IMR-90 (cell line): ENCODE data around the gene AGAP1.

Experiments used
- BHLHE40 ChIP-seq: fragments of 150-350 bp; IDR thresholded peaks from 2 replicates; pipeline ENCODE4 v1.6.1; 2016; ENCODE audit warnings: mild to moderate bottlenecking, low read depth, low read length
- FOS ChIP-seq: fragments of 150-350 bp; IDR thresholded peaks from 2 replicates; pipeline ENCODE4 v1.6.1; 2016; ENCODE audit warnings: low read depth, low read length
- MXI1 ChIP-seq: IDR thresholded peaks from 2 replicates; pipeline ENCODE4 v1.6.1; 2012; ENCODE audit warnings: low read depth, mild to moderate bottlenecking, low read length, moderate library complexity, borderline replicate concordance
- POLR2A ChIP-seq: IDR thresholded peaks from 2 replicates; pipeline ENCODE4 v1.6.1; 2012; ENCODE audit warnings: mild to moderate bottlenecking, low read depth, low read length
- RAD21 ChIP-seq: IDR thresholded peaks from 2 replicates; pipeline ENCODE4 v1.6.1; 2012; ENCODE audit warnings: low read length, improper control_type of control experiment
- RCOR1 ChIP-seq: IDR thresholded peaks from 2 replicates; pipeline ENCODE4 v1.6.1; 2012; ENCODE audit warnings: mild to moderate bottlenecking, low read length, improper control_type of control experiment; ENCODE audit not compliant: insufficient replicate concordance
- SMC3 ChIP-seq: fragments of 150-350 bp; IDR thresholded peaks from 2 replicates; pipeline ENCODE4 v1.6.1; 2016; ENCODE audit warnings: low read depth, mild to moderate bottlenecking, antibody characterized with exemption, low read length, moderate library complexity
- TF ChIP-seq, protein P1 (sequence below): conservative IDR thresholded peaks from 2 replicates; pipeline ENCODE4 v1.5.1; 2012; ENCODE audit warnings: mild to moderate bottlenecking, low read depth, low read length, improper control_type of control experiment

DNA sequence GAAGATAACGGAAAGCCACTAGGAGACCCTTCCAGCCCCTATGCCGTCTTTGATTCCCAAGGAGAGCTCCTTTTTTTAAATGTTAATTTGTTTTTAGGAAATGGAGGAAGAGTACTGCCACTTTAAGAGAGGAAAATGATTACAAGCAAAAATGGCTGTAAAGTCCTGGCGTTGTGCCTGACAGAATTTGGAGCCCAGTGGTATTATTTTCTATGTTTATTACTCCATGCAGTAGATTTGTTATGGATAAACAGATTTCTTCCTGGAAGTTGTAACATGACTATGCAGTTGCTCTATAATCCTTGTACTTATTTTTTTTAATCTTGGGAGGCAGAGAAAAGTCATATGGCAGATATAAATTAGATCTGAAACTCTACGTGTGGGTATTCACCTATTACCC is 533.0 kb downstream of the AGAP1 start:
- TF ChIP-seq RAD21 (no peak), SMC3 (no peak), POLR2A (no peak), BHLHE40 (no peak), FOS (no peak), RCOR1 (no peak), MXI1 (no peak)
- TF ChIP-seq, protein P1, sequence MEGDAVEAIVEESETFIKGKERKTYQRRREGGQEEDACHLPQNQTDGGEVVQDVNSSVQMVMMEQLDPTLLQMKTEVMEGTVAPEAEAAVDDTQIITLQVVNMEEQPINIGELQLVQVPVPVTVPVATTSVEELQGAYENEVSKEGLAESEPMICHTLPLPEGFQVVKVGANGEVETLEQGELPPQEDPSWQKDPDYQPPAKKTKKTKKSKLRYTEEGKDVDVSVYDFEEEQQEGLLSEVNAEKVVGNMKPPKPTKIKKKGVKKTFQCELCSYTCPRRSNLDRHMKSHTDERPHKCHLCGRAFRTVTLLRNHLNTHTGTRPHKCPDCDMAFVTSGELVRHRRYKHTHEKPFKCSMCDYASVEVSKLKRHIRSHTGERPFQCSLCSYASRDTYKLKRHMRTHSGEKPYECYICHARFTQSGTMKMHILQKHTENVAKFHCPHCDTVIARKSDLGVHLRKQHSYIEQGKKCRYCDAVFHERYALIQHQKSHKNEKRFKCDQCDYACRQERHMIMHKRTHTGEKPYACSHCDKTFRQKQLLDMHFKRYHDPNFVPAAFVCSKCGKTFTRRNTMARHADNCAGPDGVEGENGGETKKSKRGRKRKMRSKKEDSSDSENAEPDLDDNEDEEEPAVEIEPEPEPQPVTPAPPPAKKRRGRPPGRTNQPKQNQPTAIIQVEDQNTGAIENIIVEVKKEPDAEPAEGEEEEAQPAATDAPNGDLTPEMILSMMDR: no peak
